HG02970 (cell line): ENCODE measurements around the gene ZNF264.
"Not testable (repeated sequence)": the region's sequence is repeated elsewhere in the genome, so short reads cannot be mapped to it uniquely, and the experiment has no call there.

ENCODE experiments used
- ATAC-seq: cut with Tn5 transposase; IDR thresholded peaks from one replicate; pipeline ENCODE4 v1.9.1; 2021; ENCODE audit warnings: mild to moderate bottlenecking, moderate library complexity, moderate number of reproducible peaks; ENCODE audit not compliant: unreplicated experiment, low FRiP score

The ZNF264 gene

GRCh38 chr19:57244513-57244912 lies 53.2 kb downstream of the ZNF264 start:
- ATAC-seq = no peak

GRCh38 chr19:57245066-57245465 lies 53.8 kb downstream of the ZNF264 start:
- ATAC-seq = no peak

GRCh38 chr19:57245959-57246358 lies 54.7 kb downstream of the ZNF264 start:
- ATAC-seq = no peak

GRCh38 chr19:57248646-57249045 lies 57.3 kb downstream of the ZNF264 start:
- no peak for ATAC-seq

- ATAC-seq = no peak
Observed at GRCh38 chr19:57249329-57249728, 58.0 kb downstream of the ZNF264 start.

- not testable (repeated sequence) for ATAC-seq
Observed at GRCh38 chr19:57253767-57254166, 62.5 kb downstream of the ZNF264 start.

- ATAC-seq = no peak
Observed at GRCh38 chr19:57262044-57262443, 70.7 kb downstream of the ZNF264 start.

GRCh38 chr19:57263244-57263741 lies 72.0 kb downstream of the ZNF264 start:
- no peak for ATAC-seq

GRCh38 chr19:57267291-57267690 lies 76.0 kb downstream of the ZNF264 start:
- no peak for ATAC-seq

GRCh38 chr19:57269515-57270250 lies 78.4 kb downstream of the ZNF264 start:
- ATAC-seq = no peak

- no peak for ATAC-seq
Observed at GRCh38 chr19:57271280-57271679, 80.0 kb downstream of the ZNF264 start.
